ENCODE results near the gene CACNB2.

DNA sequence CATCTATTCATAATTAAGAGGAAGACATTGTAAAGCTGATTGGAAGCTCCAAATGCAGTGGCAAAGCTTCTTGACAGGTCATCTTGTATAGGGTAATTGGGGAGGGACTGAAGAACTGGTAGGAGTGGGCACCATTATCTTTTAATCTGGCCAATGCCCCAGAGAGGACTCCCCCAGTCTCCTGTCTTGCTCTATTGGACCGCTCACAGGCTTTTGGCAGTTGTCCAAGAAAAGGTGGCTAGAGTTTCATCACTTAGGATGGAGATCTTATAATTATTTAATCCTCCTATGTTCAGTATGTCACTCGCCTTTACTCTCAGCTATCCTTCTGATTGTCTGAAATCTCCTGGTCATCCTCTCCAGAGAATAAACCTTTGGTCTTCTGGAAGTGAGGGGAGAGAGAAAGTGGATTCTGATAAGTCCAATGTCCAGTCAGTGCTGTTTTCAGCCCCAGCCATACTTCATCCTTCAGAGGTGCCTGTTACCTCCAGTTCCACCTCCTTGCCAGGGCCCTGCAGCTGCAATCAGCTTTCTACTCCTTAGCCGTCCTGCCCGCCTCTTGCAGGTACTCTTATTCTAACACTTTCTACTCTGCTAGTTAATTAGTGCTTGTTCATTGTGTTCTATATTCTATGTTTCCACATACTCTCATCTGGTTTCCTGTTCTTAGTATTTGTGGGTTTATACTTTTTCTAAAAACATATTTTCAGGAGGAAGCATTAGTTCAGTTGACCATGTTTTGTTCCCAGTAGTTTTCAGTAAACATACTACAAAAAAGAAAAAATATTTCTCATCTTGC is 269.6 kb downstream of the CACNB2 start:
- no peak for TF ChIP-seq EP300 (IDR thresholded peaks at IDR 0.05)
- TF ChIP-seq POLR2A (IDR thresholded peaks at IDR 0.05) = no peak

All from tibial nerve (tissue), 3 donors.